NT2/D1 (cell line): Measurements from ENCODE around the gene MMP20.

Experiments used
- SUZ12 ChIP-seq: IDR thresholded peaks from 2 replicates; pipeline ENCODE4 v1.6.1; 2011; ENCODE audit not compliant: insufficient read length, insufficient read depth; ENCODE audit errors: extremely low read depth
- YY1 ChIP-seq: IDR thresholded peaks from 2 replicates; pipeline ENCODE4 v1.6.1; 2011; ENCODE audit not compliant: insufficient read length, insufficient read depth
- ZNF274 ChIP-seq: IDR thresholded peaks from 2 replicates; pipeline ENCODE4 v1.6.1; 2011; ENCODE audit warnings: mild to moderate bottlenecking, low read depth, low read length

DNA sequence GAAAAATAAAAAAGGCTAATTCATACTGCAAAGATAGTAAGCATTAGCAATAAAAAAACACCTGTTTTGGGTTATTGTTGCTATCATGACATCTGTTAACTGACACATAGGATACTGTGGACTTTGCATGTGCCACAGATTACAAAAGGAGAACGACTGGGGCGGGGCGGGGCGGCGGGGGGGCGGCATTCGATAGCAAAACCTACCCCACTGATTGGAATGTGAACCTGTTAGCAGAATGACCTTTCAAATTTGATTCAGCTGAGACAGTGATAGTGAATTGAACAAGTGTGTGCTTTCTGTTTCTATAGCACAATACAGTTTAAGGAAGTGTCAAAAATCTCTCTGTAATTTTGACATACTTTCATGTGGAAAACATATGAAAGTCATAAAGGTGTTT is 14.9 kb downstream of the MMP20 start:
- TF ChIP-seq YY1 = no peak
- no peak for TF ChIP-seq SUZ12
- no peak for TF ChIP-seq ZNF274
